ENCODE measurements around the gene SLC28A2. TPM values are rescaled to one million over a fixed set of nuclear protein-coding genes. Genes with fewer than 3 reads are reported as not detected.

Gene SLC28A2
- total RNA-seq, 1 experiment from 2014 or later, result not detected

GRCh38 chr15:45230245-45230965 lies 21.6 kb upstream of the SLC28A2 start:
- Histone ChIP-seq H3K4me1 (ENCODE audit: insufficient read depth, low read length) (no peaks in the 10 kb centered on the region), H4K5ac (ENCODE audit: insufficient read length, low read depth, low read length) (no peak overlapping the region), H2BK5ac (ENCODE audit: insufficient read length, low read length) (no peak overlapping the region), H3K27ac (ENCODE audit: insufficient read length, low read depth, low read length) (no peak overlapping the region), H3K27me3 (ENCODE audit: insufficient read depth, low read length) (no peaks in the 10 kb centered on the region), H3K4ac (ENCODE audit: low read depth, low read length) (no peak overlapping the region), H2BK15ac (ENCODE audit: low read depth, low read length) (no peak overlapping the region), H2BK12ac (ENCODE audit: insufficient read length, low read depth, low read length) (no peak overlapping the region), H3K4me2 (ENCODE audit: insufficient read depth, insufficient read length, low read length) (no peak overlapping the region), H4K8ac (replicated peaks; ENCODE audit: insufficient read length, low read depth, low read length) (no peak overlapping the region), H3T11ph (ENCODE audit: low read length) (no peak overlapping the region), H2AFZ (ENCODE audit: low read length) (no peak overlapping the region), H4K91ac (ENCODE audit: insufficient read length, low read depth, low read length) (no peak overlapping the region), H3K79me1 (ENCODE audit: insufficient read depth, low read depth, low read length, poor library complexity, severe bottlenecking) (no peaks in the 10 kb centered on the region), H4K20me1 (ENCODE audit: control insufficient read depth, insufficient read depth, insufficient read length) (no peaks in the 10 kb centered on the region), H3K9me3 (ENCODE audit: control insufficient read depth, low read depth, low read length) (no peaks in the 10 kb centered on the region), H3K79me2 (ENCODE audit: insufficient read depth, low read length) (no peaks in the 10 kb centered on the region), H2BK20ac (ENCODE audit: low read depth, low read length, poor library complexity, severe bottlenecking) (no peak overlapping the region), H3K9ac (ENCODE audit: extremely low read depth, insufficient read length, low read length) (no peak overlapping the region), H3K56ac (ENCODE audit: insufficient read length, low read depth, low read length) (no peak overlapping the region), H3K23ac (ENCODE audit: insufficient read length, low read depth, low read length) (no peak overlapping the region), H3K14ac (ENCODE audit: insufficient read depth, low read length) (no peak overlapping the region), H2BK120ac (ENCODE audit: low read depth, low read length, poor library complexity, severe bottlenecking) (no peak overlapping the region), H2AK5ac (ENCODE audit: insufficient read length, low read length) (no peak overlapping the region), H3K18ac (ENCODE audit: insufficient read length, low read depth, low read length) (no peak overlapping the region), H3K23me2 (ENCODE audit: insufficient read length, low read depth, low read length, poor library complexity, severe bottlenecking) (no peaks in the 10 kb centered on the region)
- no CpG with 5 or more reads among the region's 1 CpG for WGBS (ENCODE audit: extremely low coverage, insufficient read length, low lambda C conversion rate)
- H3K4me1 Mint-ChIP-seq, result no peaks in the 10 kb centered on the region
- peaks cover 0 to 9% (median 0%) of the 10 kb centered on the region in 3 experiments; a peak in 2 of 7 replicates for H3K36me3 Mint-ChIP-seq (ENCODE audit: insufficient read depth in 1 of 3, low read depth in 3 of 3)
- H3K27ac Mint-ChIP-seq, result no peak overlapping the region
- no peak for DNase-seq
- peaks cover 26 to 34% of the 10 kb centered on the region in 2 experiments for H3K9me3 Mint-ChIP-seq
- TF ChIP-seq, protein P1, sequence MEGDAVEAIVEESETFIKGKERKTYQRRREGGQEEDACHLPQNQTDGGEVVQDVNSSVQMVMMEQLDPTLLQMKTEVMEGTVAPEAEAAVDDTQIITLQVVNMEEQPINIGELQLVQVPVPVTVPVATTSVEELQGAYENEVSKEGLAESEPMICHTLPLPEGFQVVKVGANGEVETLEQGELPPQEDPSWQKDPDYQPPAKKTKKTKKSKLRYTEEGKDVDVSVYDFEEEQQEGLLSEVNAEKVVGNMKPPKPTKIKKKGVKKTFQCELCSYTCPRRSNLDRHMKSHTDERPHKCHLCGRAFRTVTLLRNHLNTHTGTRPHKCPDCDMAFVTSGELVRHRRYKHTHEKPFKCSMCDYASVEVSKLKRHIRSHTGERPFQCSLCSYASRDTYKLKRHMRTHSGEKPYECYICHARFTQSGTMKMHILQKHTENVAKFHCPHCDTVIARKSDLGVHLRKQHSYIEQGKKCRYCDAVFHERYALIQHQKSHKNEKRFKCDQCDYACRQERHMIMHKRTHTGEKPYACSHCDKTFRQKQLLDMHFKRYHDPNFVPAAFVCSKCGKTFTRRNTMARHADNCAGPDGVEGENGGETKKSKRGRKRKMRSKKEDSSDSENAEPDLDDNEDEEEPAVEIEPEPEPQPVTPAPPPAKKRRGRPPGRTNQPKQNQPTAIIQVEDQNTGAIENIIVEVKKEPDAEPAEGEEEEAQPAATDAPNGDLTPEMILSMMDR (conservative IDR thresholded peaks at IDR 0.05), result no peak
- no peak overlapping the region for H3K4me3 Mint-ChIP-seq
- peaks cover 7% of the 10 kb centered on the region; the same call in 1 of the 2 replicates for H3K27me3 Mint-ChIP-seq (ENCODE audit: low read depth)

Measured in H9 (cell line).